HG03103 (cell line): ENCODE measurements around the gene SMYD1.
A peak's percentile ranks its signal among the peaks of the same experiment; 100 is the strongest.

Experiments
- ATAC-seq: cut with Tn5 transposase; IDR thresholded peaks from one replicate; pipeline ENCODE4 v1.9.1; 2021; ENCODE audit warnings: low read depth; ENCODE audit not compliant: unreplicated experiment

Gene SMYD1

DNA sequence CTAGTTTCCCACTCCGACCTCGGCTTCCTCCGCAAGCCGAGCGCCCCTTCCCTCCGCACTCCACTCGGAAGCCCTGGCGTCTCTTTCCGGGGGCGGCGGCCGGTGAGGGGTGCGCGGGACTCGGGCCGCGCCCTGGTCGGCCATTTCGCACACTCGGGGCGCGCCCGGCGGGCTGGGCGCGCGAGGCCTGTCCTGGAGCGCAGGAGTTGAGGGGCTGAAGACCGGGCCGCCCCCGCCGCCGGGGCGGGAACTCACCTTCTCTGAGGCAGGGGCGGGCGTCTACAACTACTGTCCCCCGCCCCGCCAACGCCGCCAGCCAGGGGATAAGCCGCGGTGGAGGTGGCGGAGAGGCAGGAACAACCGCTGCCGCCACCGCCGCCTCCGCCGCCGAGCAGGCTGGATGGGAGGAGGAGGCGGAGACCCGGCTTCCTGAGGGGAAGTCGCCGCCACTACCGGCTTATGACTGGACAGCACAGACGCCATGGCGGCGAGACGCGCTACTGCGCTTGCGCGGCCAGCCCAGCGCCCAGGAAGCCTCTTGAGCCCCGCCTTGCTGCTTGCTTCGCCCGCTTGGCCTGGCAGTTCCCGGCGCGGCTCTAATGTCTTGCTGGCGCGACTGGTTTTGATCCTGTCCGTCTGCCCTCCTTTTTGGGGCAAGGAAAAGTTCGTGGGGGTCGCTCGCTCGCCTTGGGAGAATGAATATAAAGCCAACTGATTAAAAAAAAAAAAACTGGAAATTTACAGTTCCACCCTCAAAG, 12.1 kb upstream of the SMYD1 start, which contains the start of gene KRCC1:
TSS of gene KRCC1 (minus strand) at position 413 of the 758 bp plus-strand sequence. CDS start 27,220 bp downstream, outside the sequence.
- peak; percentile 90 for ATAC-seq

DNA sequence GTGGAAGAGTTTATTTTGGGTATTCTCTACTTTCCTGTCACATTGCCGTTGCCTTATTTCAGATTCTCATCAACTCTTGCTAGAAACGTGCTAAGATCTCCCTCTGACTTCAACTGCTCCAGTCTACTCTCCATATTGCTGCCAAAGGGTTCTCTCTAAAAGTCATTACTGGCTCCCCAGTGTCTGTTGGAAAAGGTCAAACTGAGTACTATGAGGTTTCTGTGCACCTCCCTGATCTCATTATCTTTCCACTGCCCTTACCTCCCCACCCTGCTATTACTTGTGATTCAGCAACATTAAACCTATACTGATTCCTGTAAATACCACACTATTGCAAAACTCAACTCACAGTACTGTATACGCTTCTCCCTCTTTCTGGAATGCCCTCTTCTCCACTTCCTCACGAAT, 10.2 kb upstream of the SMYD1 start:
- no peak for ATAC-seq

DNA sequence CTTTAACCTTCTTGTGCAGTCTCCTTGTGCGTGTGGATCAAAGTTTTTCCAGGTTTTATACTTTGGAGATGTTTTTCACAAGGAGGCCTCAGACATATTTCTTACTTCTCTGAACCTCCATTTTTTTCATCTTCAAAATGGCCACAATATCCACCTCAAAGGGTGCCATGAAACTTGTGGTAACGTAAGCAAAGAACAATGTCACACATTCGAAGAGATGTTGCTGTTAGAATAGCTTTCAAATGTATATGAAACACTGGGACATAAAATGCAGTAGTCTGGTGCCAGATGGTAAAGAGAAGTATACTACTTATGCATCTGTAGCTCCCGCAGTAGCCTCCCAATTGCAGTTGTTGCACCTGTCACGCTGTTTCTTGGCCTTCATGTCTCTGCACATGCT, 9.4 kb upstream of the SMYD1 start:
- no peak for ATAC-seq

DNA sequence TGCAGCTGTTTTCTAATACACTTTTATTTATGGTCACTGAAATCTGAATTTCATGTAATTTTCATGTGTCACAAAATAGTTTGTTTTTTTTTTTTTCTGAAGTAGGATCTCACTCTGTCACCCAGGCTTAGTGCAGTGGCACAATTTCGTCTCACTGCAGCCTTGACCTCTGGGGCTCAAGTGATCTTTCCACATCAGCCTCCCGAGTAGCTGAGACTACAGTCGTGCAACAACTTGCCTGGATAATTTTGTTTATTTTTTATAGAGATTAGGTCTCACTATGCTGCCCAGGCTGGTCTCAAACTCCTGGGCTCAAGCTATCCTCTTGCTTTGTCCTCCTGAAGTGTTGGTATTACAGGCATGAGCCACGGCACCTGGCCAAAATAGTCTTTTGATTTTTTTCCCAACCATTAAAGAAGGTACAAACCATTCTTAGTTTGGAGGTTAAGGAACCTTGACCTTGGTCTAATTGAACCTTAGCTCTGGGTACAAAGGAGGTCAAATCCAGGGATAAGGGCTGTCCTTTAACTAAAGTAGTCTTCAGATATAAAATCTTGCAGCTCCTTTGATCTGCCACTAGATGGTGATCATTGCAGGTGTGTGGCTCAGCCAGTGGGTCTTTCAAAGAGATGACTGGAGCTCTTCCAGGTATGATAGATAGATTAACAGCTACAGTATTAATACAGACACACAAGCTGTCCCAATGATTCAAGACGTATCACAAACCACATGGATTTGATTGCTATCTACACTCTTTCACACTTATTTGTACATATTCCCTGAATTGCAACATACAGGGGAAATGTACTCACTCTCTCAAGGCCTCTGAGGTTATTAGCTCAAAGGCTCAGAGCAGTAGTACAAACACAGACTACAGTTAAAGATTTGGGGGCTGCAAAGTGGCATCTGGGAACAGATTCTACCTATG, 7.4 kb upstream of the SMYD1 start:
- peak; percentile 39 for ATAC-seq

DNA sequence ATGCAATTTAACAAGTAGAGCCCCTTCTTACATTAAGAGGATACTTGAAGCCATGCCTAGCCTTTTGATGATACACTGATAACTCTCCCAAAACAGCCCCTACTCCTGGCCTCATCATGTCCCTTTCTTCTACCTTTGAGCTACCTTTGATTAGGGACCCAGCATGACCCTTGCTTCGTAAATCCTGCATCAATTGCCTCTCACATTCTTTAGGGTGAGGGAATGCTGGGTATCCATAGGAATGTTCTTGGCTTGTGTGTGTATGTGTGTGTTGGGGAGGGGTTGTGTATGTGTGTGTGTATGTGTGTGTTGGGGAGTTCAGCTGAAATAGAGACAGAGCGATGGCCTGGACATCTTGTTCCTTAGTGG, 6.7 kb upstream of the SMYD1 start:
- ATAC-seq: no peak

DNA sequence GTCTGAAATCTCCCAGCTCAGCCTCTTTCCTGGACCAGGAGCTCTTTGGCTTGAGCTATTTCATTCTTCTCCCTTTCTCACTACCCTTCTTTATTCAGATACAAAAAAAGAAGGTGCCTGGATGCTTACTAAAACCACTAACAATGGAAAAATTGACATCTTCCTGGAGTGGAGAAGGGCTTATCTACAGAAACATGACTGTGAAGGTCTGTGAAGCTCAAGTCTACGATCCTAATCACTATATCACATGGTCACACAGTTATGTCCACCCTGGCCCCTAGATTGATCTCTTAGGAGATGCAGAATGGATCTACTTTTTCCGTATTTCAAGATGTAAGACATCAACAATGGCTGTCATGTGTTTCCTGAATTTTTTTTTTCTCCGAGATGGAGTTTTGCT, 6.3 kb upstream of the SMYD1 start:
- ATAC-seq: no peak

DNA sequence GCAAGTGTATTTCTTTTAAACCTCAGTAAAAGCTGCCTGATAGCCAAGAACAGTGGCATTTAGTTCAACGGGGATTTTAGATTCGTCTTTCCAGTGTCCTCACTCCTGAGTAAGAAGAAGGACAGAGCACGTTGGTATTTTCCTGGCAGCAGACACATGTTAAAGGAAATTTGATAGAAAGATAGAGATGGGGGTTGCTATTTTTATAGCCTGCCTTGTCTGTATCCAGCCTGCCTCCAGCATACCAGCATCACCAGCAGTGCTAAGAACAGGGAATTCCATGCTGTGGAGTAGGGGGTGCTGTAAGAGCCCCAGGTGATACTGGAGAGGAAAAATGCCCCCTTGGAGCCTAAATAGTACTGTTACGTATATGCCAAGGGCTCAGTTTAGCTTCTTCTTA, 1.1 kb upstream of the SMYD1 start:
- no peak for ATAC-seq

DNA sequence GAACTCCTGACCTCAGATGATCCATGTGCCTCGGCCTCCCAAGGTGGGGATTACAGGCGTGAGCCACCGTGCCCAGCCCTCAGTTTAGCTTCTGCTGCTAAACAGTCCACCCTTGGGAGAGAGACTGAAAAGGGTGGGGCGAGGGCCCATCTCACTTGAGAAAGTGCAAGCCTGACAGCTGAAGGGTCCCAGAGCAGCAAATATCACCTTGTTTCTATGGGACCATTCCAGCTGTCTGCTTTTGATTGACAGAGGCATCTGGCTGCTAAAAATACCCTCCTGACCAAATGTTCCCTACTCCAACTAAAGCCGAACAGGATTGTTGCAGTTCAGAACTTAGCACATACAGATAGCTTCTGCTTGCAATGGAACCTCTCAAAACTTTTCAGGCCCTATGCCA, 436 bp upstream of the SMYD1 start:
- no peak for ATAC-seq

DNA sequence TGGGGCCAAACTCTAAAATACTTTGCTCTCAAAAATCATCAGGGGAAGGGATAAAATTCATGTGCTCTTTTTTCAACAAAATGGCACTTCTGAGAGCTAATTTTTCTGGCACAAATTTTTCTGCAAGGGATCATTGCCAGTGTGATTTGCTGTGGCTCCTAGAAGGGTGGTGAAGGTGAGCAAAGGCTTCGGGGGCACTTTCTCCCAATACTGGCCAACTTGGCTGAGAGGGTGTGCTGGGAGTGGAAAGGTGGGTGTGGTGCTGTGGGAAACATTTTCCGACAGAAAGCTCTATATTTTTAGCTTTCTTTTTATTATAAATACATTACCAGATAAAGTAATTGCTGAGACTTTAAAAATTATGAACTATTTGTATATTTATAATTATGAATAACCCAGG, 419 bp downstream of the SMYD1 start:
- ATAC-seq: no peak

DNA sequence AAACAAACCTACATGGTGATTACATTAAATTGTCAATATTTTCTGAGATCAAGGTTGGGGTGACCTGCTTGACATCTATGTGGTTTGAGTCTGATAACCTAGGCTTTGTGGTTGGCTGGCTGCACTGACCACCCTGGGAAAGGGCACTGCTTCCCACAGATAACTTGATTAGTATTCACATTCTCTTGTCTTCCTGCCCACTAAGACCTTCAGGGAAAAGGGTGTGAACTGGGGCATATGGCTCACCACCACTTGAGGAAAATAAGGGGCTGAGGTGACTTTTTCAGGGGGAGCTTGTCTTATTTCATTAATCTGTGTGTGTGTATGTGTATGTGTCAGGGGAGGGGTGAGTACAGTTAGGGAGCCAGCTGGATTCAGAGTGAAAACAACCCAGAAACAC, 1.5 kb downstream of the SMYD1 start:
- ATAC-seq: no peak

DNA sequence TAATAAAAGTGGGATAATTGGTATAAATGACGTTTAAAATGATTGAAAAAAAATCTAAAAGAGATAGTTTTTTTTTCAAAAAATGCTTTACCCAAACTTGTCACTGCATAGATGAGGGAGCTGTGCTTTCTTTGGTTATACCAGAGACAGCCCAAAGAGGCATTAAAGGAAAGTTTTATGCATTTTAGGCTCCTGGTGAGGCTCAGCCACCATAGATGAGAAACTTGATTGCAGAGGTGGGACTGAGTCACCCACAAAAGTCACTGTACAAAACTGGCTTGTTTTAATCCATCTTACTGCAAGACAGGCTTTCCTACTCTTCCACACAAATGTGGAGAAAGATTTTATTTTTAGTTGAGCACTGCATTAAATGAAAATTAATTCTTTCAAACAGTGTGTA, 2.4 kb downstream of the SMYD1 start:
- no peak for ATAC-seq

DNA sequence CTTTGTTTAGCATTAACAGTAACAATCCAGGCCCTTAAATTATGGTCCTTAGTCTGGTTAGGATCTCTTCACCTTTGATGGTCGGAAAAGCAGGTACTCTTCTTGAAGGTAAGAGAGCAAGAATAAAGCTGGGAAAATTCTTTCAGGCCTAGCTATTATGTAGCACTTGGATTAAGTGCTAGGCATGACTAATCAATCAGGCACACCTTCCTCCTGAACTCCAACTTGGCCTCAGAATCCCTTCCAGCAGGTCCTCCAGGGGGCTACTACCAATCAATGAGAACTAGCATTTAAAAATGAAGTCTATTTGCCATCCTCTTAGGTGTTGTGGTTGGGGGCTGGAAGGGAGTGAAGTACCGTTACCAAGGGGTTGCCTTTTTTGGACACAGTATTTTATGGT, 3.7 kb downstream of the SMYD1 start:
- ATAC-seq: no peak

DNA sequence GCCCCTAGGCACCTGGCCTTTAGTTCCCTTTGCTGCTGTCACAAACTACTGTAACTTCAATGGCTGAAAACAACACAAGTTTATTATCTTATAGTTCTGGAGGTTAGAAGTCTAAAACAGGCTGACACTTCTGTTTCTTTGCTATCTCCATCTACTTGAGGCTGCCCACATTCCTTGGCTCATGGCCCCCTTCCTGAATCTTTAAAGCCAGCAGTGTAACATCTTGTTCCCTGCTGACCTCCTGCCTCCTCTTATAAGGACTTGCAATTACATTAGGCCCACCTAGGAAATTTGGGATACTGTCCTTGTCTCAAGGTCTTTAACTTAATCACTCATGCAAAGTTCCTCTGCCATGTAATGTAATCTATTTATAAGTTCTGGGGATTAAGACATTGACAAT, 6.5 kb downstream of the SMYD1 start:
- ATAC-seq: no peak

DNA sequence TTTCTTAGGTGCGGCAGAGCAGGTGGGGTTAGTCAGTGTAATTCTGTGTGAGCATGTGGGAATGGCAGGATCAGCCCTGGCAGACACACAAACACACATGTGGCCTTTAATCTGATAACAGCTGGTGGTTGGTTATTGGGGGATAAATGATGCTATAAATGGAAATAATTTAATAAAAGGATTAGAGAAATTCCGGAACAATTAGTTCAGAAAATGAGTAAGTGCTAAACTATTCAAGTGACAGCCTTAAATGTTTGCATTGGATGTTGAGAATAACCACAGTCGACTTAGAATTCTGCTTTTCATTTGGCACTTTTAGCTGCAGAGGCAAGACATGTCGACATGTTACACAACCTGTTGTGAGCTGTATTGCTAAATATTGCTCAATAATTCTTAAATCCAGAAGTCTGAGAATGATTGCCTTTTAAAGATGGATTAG, 7.2 kb downstream of the SMYD1 start:
- ATAC-seq: no peak

DNA sequence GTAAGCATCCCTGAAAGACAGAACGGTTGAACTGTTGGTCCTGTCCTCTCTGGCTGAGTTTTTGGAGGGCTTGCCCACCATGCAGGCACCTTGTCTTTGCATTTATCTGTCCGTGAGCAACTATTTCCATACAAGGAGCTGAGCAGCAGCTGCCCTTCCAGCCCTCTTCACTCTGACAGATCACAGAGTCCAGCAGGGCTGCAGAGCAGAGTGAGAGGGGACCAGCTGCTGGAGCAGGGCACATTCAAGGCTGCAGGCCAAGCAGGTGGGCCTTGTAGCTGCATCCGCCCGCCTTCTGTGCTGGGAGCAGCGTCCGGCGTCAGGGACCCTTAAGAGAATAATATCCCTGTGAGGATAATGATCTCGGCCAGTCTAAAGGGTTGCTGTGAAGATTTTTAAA, 9.5 kb downstream of the SMYD1 start:
- ATAC-seq: no peak

DNA sequence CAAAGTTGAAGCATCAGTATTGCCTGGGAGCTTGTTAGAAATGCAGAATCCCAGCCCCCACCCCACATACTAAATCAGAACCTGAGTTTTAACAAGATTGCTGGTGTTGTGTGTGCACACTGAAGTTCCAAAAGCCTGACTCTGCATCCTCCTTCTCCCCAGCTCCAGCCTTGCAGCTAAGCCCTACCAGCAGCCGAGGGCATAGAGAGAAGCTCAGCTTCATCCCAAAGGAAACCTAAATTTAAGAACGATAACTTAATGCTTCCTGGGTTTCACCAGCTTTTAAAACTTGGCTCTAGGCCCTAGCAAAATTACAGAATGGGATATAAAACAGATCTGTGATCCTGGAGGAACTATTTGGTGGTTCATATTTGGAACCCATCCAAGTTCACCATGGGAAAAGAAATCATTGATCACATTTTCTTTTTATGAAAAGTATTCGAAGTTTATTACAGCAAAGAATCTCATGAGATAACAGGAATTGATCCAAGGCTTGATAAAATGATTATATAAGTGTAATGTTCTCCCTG, 11.1 kb downstream of the SMYD1 start:
- no peak for ATAC-seq

DNA sequence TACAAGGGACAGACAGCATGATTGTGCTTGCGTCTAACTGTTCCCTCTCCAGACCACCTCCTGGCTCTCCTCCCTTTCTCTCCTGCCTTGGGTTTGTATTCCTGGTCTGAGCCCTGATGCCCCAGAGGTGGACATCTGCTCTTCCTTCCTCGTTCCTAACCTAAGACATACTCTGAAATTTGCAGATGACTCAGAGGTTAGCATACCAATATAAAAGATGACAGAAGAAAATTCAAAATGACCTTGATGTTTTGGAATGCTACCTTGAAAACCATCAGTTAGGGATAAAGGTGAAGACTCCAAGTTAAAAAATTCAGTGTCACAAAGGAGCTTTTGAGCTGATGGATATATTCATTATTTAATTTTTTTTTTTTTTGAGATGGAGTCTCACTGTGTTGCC, 12.9 kb downstream of the SMYD1 start:
- ATAC-seq: no peak

DNA sequence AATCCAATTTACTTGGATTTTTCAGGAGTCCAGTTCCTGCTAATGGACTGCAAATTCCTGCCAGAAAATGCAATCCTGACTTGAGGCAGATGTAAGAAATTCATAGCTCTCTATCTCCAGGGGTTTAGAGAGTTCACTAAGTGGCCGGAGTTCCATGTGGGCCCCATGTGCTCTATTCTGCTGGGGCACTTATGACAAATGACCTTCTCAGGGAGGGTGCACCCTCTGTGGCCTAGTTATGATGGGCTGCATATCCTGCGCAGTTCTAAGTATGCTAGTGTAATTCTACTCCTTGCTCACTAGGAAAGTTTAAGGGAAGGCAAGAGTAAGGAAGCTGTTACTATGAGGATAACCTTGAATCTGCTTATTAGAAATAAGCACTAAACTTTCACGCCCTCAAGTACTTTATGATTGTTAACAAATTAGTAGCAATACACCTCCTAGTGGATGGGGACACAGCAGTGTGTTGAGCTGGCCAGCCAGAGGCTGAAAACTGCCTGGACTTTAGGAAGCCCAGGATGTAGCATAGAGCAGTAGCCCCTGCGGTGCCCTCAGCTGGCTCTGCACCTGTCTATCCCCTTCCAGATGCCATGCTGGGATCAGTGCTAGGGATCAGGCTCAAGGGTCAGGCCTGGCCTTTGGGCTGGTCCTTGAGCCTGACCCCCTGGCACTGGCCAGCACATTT, 14.4 kb downstream of the SMYD1 start:
- ATAC-seq: no peak

DNA sequence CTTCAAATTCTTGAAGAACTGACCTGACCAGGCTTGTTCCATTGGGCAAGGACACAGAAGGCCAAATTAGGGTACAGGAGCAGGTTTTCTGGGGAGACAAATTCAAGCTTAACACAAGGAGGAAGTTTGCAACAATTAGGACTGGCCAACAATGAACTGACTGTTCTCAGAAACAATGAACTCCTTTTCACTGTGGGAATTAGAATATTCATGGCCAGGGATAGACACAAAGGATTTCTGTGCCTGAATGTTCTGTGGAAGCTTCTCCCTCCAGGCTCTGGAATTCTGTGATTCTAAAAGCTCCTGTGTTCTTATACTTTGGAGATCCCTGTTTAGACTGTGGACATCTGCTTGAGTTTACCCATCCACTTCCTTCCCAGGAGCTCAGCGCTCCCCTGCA, 15.2 kb downstream of the SMYD1 start:
- no peak for ATAC-seq

DNA sequence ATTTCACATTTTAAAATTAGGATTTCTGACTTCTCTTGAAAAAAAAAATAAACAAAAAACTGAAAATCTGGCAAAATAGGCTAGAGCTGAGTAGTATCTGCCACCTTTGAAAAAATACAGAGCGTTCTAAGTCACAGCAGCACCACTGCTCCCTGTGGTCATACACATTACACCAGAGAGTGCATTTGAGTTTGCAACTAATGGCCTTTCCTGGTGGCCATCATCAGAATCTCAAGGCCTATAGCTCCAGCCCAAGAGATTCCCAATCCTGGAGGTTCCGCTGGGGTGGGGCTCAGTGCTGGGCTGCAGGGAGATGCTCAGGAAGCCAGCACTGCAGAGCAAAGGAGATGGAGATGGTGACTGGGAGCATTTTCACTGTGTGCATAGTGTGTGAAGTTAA, 17.5 kb downstream of the SMYD1 start:
- ATAC-seq: no peak

DNA sequence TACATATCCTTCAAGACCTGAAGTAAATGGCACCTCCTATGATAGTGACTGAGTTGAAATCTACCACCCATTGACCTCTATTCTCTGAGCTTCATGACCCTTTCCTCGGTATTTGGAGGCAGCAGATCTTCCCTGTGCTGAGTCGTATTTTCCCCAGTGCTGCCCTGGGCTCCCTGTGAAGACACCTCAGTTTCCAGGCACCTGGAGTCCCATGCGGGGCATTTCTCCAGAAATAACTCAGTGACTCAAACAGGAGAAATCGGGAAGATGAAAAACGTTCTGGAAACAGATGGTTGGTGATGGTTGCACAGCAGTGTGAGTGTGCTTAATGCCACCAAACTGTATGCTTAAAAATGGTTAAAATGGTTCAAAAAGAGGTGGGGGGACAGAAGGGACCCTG, 18.0 kb downstream of the SMYD1 start:
- ATAC-seq: no peak
